ENCODE results near the gene RTN4IP1.

Gene RTN4IP1

GRCh38 chr6:106546691-106547414 lies 82.4 kb downstream of the RTN4IP1 start:
- no peak for DNase-seq (ENCODE audit: low spot score)

GRCh38 chr6:106546261-106546690 lies 83.0 kb downstream of the RTN4IP1 start:
- DNase-seq (ENCODE audit: low spot score) = no peak

- DNase-seq (ENCODE audit: low spot score) = no peak
Observed at GRCh38 chr6:106540907-106541306, 88.4 kb downstream of the RTN4IP1 start.

- DNase-seq (ENCODE audit: low spot score) = no peak
Observed at GRCh38 chr6:106540432-106540831, 88.9 kb downstream of the RTN4IP1 start.

- no peak for DNase-seq (ENCODE audit: low spot score)
Observed at GRCh38 chr6:106539936-106540335, 89.4 kb downstream of the RTN4IP1 start.

- DNase-seq (ENCODE audit: low spot score) = no peak
Observed at GRCh38 chr6:106538145-106538544, 91.2 kb downstream of the RTN4IP1 start.

GRCh38 chr6:106537662-106538061 lies 91.6 kb downstream of the RTN4IP1 start:
- DNase-seq (ENCODE audit: low spot score) = no peak

- DNase-seq (ENCODE audit: low spot score) = no peak
Observed at GRCh38 chr6:106536851-106537250, 92.4 kb downstream of the RTN4IP1 start.

GRCh38 chr6:106536357-106536756 lies 92.9 kb downstream of the RTN4IP1 start:
- no peak for DNase-seq (ENCODE audit: low spot score)

- no peak for DNase-seq (ENCODE audit: low spot score)
Observed at GRCh38 chr6:106535012-106535411, 94.3 kb downstream of the RTN4IP1 start.

- DNase-seq (ENCODE audit: low spot score) = no peak
Observed at GRCh38 chr6:106534564-106534982, 94.7 kb downstream of the RTN4IP1 start.

GRCh38 chr6:106534004-106534403 lies 95.3 kb downstream of the RTN4IP1 start:
- no peak for DNase-seq (ENCODE audit: low spot score)

GRCh38 chr6:106533054-106533453 lies 96.2 kb downstream of the RTN4IP1 start:
- no peak for DNase-seq (ENCODE audit: low spot score)

- DNase-seq (ENCODE audit: low spot score) = no peak
Observed at GRCh38 chr6:106530502-106530901, 98.8 kb downstream of the RTN4IP1 start.

- no peak for DNase-seq (ENCODE audit: low spot score)
Observed at GRCh38 chr6:106530026-106530425, 99.3 kb downstream of the RTN4IP1 start.

GRCh38 chr6:106529438-106529837 lies 99.9 kb downstream of the RTN4IP1 start:
- DNase-seq (ENCODE audit: low spot score) = no peak

- no peak for DNase-seq (ENCODE audit: low spot score)
Observed at GRCh38 chr6:106528521-106528920, 100.8 kb downstream of the RTN4IP1 start.

- no peak for DNase-seq (ENCODE audit: low spot score)
Observed at GRCh38 chr6:106527979-106528378, 101.3 kb downstream of the RTN4IP1 start.

- no peak for DNase-seq (ENCODE audit: low spot score)
Observed at GRCh38 chr6:106527117-106527516, 102.2 kb downstream of the RTN4IP1 start.

- no peak for DNase-seq (ENCODE audit: low spot score)
Observed at GRCh38 chr6:106525882-106526275, 103.4 kb downstream of the RTN4IP1 start.

GRCh38 chr6:106525107-106525881 lies 104.0 kb downstream of the RTN4IP1 start:
- no peak for DNase-seq (ENCODE audit: low spot score)

GRCh38 chr6:106522562-106523250 lies 106.6 kb downstream of the RTN4IP1 start:
- no peak for DNase-seq (ENCODE audit: low spot score)
